Measurements from ENCODE around the gene SERPINA4. TPM values are rescaled to one million over a fixed set of nuclear protein-coding genes. Genes with fewer than 3 reads are reported as not detected.

The SERPINA4 gene
- total and polyA plus RNA-seq, 2 of the 13 experiments (the other 11 are each of a cell fraction or from before 2014, with no cell fraction given), result 39.1 to 57.8 TPM

DNA sequence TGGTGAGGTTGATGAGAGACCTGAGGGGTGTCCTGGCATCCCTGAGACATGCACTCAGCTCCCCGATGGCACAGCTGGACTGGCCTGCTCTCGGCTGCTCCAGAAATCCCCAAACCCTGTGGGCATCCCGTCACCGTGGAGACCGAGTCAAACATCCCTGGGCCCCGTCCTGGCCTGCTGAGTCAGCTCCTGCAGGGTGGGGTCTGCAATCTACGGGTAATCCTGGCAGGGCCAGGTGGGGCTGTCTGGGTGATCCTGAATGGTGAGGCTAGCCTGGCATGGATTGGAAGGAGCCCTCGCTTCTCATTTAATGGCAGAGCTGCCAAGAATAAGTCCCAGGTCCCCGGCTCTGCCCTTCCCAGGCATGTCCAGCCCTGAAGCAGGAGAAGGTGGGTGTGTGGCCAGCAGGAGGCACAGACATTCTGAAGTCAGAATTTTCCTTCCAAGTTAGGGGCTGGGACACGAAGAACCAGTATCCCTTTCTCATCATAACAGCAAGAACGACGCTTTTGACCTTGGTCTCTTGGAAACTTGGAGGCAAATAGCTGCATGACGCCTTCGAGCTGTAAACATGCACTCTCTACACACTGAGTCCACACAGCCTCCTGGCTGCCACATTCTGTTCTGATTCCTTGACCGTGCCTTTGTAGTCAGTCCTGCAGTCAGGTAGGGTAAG is 17.7 kb upstream of the SERPINA4 start (continued):
- TF ChIP-seq, protein P1, sequence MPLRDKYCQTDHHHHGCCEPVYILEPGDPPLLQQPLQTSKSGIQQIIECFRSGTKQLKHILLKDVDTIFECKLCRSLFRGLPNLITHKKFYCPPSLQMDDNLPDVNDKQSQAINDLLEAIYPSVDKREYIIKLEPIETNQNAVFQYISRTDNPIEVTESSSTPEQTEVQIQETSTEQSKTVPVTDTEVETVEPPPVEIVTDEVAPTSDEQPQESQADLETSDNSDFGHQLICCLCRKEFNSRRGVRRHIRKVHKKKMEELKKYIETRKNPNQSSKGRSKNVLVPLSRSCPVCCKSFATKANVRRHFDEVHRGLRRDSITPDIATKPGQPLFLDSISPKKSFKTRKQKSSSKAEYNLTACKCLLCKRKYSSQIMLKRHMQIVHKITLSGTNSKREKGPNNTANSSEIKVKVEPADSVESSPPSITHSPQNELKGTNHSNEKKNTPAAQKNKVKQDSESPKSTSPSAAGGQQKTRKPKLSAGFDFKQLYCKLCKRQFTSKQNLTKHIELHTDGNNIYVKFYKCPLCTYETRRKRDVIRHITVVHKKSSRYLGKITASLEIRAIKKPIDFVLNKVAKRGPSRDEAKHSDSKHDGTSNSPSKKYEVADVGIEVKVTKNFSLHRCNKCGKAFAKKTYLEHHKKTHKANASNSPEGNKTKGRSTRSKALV (CRISPR knock-in tag; IDR thresholded peaks at IDR 0.05), result no peak
- TF ChIP-seq, protein P2, sequence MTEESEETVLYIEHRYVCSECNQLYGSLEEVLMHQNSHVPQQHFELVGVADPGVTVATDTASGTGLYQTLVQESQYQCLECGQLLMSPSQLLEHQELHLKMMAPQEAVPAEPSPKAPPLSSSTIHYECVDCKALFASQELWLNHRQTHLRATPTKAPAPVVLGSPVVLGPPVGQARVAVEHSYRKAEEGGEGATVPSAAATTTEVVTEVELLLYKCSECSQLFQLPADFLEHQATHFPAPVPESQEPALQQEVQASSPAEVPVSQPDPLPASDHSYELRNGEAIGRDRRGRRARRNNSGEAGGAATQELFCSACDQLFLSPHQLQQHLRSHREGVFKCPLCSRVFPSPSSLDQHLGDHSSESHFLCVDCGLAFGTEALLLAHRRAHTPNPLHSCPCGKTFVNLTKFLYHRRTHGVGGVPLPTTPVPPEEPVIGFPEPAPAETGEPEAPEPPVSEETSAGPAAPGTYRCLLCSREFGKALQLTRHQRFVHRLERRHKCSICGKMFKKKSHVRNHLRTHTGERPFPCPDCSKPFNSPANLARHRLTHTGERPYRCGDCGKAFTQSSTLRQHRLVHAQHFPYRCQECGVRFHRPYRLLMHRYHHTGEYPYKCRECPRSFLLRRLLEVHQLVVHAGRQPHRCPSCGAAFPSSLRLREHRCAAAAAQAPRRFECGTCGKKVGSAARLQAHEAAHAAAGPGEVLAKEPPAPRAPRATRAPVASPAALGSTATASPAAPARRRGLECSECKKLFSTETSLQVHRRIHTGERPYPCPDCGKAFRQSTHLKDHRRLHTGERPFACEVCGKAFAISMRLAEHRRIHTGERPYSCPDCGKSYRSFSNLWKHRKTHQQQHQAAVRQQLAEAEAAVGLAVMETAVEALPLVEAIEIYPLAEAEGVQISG (CRISPR knock-in tag; IDR thresholded peaks at IDR 0.05), result no peak
- TF ChIP-seq MTF1 (CRISPR knock-in tag; IDR thresholded peaks at IDR 0.05) (no peak), ZNF44 (CRISPR knock-in tag; IDR thresholded peaks at IDR 0.05) (no peak), SALL1 (CRISPR knock-in tag; IDR thresholded peaks at IDR 0.05) (peak; percentile 39), RFX1 (IDR thresholded peaks at IDR 0.05) (no peak), ZIK1 (CRISPR knock-in tag; IDR thresholded peaks at IDR 0.05; ENCODE audit: borderline replicate concordance, low read depth) (no peak), KDM1A (CRISPR knock-in tag; IDR thresholded peaks at IDR 0.05) (no peak), RBM39 (IDR thresholded peaks at IDR 0.05; ENCODE audit: low read depth, low read length, poor library complexity, severe bottlenecking) (no peak), TOPORS (CRISPR knock-in tag; IDR thresholded peaks at IDR 0.05) (no peak), FLYWCH1 (CRISPR knock-in tag; IDR thresholded peaks at IDR 0.05) (no peak), FOXO4 (CRISPR knock-in tag; conservative IDR thresholded peaks at IDR 0.05) (no peak), HDAC6 (IDR thresholded peaks at IDR 0.05; ENCODE audit: low read depth, low read length) (no peak), SAP130 (CRISPR knock-in tag; IDR thresholded peaks at IDR 0.05; ENCODE audit: low read depth) (peak; percentile 45; the same call in 1 of the 2 replicates), CREBL2 (CRISPR knock-in tag; IDR thresholded peaks at IDR 0.05; ENCODE audit: borderline replicate concordance) (no peak), AGO1 (IDR thresholded peaks at IDR 0.05; ENCODE audit: low read depth, low read length, poor library complexity, severe bottlenecking) (no peak), KMT2B (CRISPR knock-in tag; IDR thresholded peaks at IDR 0.05) (no peak), ZNF740 (CRISPR knock-in tag; IDR thresholded peaks at IDR 0.05) (no peak), MAFK (conservative IDR thresholded peaks at IDR 0.05 in 1 of 2, IDR thresholded peaks at IDR 0.05 in 1 of 2; ENCODE audit: low read length in 2 of 2) (peak in 1 of 2 experiments; percentile 45; a peak in 2 of 4 replicates)
- TF ChIP-seq, protein P3, sequence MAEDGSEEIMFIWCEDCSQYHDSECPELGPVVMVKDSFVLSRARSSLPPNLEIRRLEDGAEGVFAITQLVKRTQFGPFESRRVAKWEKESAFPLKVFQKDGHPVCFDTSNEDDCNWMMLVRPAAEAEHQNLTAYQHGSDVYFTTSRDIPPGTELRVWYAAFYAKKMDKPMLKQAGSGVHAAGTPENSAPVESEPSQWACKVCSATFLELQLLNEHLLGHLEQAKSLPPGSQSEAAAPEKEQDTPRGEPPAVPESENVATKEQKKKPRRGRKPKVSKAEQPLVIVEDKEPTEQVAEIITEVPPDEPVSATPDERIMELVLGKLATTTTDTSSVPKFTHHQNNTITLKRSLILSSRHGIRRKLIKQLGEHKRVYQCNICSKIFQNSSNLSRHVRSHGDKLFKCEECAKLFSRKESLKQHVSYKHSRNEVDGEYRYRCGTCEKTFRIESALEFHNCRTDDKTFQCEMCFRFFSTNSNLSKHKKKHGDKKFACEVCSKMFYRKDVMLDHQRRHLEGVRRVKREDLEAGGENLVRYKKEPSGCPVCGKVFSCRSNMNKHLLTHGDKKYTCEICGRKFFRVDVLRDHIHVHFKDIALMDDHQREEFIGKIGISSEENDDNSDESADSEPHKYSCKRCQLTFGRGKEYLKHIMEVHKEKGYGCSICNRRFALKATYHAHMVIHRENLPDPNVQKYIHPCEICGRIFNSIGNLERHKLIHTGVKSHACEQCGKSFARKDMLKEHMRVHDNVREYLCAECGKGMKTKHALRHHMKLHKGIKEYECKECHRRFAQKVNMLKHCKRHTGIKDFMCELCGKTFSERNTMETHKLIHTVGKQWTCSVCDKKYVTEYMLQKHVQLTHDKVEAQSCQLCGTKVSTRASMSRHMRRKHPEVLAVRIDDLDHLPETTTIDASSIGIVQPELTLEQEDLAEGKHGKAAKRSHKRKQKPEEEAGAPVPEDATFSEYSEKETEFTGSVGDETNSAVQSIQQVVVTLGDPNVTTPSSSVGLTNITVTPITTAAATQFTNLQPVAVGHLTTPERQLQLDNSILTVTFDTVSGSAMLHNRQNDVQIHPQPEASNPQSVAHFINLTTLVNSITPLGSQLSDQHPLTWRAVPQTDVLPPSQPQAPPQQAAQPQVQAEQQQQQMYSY (CRISPR knock-in tag; IDR thresholded peaks at IDR 0.05), result no peak

Measured in HepG2 (cell line).